Sciatic nerve (tissue), 2 donors: Measurements from ENCODE around the gene GNG4. TPM values are rescaled to one million over a fixed set of nuclear protein-coding genes. Genes with fewer than 3 reads are reported as not detected.
"Not testable (repeated sequence)": the region's sequence is repeated elsewhere in the genome, so short reads cannot be mapped to it uniquely, and the experiment has no call there.

Experiments used
- ATAC-seq: fragments of 200-7000 bp; cut with Tn5 transposase; one replicate; pipeline ENCODE4 v1.9.1; 2020; ENCODE audit warnings: mild to moderate bottlenecking, moderate library complexity
- DNase-seq: peaks from one replicate; pipeline ENCODE4 v3.0.0-alpha.2; 2020; ENCODE audit warnings: low spot score
- intact Hi-C: fragments of 100-400 bp; cut with DNase I; formaldehyde crosslinking; loops from one replicate; pipeline ENCODE4 v1.14.2; 2022
- total RNA-seq: library from RNA; stranded (reverse); fragmentation: NEBNext Ultra II Directional; extraction: Animal tissue kit (Norgen Biotek cat#: 25700); gene quantifications from one replicate; pipeline ENCODE4 v1.2.1, GENCODE V29; 2021
- donor health status: DM: no; HTN: no; CAD: no.
- donor health status: DM: no; HTN: no; CAD: no.

The GNG4 gene
- total RNA-seq, 1 donor from 2014 or later: 4.0 TPM

DNA sequence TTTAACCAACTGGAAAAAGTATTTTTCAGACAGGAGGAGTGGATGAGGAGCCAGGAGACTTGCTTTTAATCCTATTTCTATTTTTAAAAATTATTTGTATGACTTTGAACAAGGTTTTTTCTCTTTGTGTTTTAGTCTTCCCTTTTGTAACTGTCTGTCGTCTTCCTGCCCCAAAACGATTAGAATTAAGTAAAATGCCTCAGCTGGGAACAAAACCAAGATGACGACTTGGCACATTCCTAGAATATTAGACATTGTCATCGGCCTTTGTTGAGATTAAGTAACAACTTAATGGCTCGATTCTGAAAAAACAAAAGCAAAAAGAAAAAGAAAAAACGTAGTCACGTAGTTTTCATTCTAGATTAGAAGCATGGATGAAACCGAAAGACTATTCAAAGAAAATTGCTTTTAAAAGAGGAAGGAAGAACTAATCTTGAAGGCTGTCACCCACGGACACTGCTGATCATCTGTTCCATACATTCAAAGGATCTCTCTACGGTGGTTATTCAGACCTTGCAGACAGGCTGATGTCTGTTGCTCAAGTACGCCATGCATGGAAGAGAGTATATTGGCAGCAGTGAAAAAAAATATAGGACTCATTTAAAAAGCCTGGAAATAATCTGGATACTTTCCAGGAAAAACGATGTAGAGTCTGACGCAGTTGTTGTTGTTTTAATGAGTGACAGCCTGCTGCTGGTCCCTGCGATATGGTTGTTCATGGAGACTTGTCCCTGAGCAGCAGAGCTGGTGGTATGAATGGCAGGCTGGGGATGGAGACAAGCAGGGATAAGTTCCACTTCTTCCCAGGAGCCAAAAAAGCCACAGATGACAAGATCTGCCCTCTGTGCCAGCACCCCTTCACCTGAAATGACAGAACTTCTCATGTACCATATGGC is 16.8 kb downstream of the GNG4 start:
- no peak for ATAC-seq
- intact Hi-C loops: no loop called here
- DNase-seq: no peak

DNA sequence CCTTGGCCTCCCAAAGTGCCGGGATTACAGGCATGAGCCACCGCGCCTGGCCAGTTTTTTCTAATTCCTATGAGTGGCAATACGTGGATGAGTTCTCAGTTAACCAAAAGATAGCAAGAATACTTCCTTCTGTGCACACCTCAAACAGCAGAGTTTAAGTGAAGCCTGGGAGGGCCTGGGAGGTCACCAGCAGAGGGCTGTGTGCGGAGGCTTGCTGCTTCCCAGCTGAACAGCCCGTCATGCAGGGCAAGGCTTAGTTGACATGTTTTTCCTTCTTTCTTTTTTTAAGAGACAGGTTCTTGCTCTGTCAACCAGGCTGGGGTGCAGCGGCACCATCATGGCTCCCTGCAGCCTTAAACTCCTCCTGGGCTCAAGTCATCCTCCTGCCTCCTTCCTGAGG is 17.8 kb downstream of the GNG4 start:
- ATAC-seq (no peak), DNase-seq (no peak)
- intact Hi-C loops: no loop called here

DNA sequence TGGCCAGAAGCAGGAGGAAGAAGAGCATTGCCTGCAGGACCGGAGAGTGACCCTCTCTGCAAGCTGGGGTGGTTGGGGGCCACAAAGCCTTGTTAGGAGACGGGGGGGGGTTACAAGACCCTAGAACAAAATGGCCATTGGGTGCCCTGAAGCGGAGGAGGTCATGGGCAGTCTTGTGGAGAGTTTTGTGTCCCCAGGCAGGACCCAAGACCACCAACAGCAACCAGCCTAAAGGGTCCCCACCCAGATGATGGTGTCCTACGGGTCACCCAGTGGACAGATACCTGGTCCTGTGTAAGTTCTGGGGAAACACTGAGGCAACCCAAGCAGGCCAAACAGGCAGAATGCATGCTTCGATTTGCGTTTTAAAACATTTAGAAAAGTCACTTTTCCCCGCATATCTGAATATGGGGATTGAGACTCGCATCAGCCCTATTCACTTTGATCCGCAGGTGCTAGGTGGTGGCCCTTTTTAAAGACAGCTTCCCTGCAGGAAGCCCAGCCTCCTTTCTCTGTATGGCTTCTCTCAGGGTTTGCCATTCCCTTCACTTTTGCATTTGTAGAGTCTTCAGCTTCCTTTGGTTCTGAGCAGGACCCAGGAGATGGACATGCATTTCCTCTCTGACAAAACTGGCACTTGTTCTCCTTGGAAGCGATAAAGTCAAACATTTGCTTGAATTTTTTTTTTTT is 21.1 kb downstream of the GNG4 start:
- no peak for ATAC-seq

DNA sequence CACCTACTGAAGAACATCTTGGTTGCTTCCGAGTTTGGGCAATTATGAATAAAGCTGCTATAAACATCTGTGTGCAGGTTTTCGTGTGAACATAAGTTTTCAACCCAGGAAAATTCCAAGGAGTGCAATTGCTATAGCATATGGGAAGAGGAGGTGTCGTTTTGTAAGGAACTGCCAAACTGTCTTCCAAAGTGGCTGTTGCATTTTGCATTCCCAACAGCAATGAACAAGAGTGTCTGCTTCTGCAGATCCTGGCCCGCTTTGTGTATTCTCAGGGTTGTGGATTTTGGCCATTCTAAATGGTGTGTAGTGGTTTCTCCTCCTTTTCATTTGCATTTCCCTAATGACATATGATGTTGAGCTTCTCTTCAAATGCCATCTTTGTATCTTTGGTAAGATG is 23.8 kb downstream of the GNG4 start:
- intact Hi-C loops: no loop called here
- ATAC-seq (no peak), DNase-seq (no peak)

More for the DNA sequence above, 21.1 kb downstream of the GNG4 start:
- intact Hi-C loops: no loop called here
- DNase-seq: no peak

GRCh38 chr1:235625340-235625739 is 24.2 kb downstream of the GNG4 start:
- DNase-seq: no peak
- intact Hi-C loops: no loop called here
- no peak for ATAC-seq

- intact Hi-C loops: no loop called here
These were observed 24.8 kb downstream of the GNG4 start for GRCh38 chr1:235624721-235625333.

DNA sequence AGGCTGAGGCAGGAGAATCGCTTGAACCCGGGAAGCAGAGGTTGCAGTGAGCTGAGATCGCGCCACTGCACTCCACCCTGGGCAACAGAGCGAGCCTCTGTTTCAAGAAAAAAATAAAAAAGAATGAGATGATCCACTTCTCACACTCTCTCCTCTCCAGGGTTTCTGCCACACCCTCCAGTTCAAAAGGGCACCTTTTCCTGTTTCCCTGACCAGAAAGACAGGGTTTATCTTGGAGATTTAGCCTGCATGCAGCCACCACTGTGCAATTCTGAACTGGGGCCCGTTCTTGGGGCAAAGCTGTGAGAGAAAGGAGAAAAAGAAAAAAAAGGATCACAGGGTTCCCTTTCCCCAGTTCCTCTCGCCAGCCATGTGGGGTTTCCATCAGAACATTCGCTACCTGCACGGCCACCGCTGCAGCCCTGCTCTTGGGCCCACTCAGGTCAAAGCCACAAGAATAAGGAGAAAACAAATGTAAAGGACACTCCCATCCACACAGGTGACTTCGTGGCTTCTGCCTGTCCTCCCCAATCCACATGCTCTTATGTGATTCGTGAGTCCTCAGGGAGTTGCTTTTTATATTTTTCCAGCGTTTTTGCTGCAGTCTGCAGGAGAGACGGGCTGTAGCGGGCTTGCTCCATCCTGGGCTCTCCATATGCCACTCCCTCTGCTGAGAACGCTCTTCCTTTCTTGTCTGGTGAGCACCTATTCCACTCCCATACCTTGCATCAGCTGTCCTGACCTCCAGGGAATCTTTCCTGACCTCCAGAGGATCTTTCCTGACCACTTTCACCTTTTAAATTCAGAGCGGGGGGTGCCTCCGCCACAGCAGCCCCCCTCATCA is 26.4 kb downstream of the GNG4 start:
- DNase-seq (no peak), ATAC-seq (peak; percentile 38)
- intact Hi-C loops: no loop called here

More at GRCh38 chr1:235624721-235625333, 24.8 kb downstream of the GNG4 start:
- ATAC-seq (peak; percentile 91), DNase-seq (no peak)

DNA sequence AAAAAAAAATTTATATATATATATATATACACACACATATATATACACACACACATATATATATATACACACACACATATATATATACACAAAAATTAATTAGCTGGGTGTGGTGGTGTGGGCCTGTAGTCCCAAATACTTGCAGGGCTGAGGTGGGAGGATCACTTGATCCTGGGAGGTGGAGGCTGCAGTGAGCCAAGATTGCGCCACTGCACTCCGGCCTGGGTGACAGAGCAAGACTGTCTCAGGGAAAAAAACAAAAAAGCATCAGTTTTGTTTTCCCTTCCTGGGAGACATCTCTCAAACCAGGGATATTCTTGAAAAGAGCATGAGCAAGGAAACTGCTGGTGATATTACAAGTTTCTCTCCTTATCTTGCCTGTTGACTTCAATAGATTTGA is 30.4 kb downstream of the GNG4 start:
- DNase-seq, intact Hi-C loops, ATAC-seq: not testable (repeated sequence)

DNA sequence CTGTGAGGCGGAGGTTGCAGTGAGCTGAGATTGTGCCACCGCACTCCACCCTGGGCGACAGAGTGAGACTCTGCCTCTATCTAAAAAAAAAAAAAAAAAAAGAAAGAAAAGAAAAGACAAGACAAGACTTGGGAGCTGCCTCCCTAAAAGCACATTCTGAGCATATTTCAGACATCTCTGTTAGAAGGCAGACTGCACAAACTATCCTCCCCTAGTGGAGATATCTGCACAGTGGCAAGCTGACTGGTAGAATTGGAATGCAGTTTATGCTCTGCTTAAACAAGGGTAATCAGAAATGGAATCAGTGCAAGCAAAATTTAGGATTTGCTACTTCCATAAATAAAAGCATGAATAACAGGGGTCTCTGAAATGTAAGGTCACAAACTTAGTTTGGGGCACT is 31.8 kb downstream of the GNG4 start:
- ATAC-seq (no peak), DNase-seq (no peak)
- intact Hi-C loops: no loop called here

DNA sequence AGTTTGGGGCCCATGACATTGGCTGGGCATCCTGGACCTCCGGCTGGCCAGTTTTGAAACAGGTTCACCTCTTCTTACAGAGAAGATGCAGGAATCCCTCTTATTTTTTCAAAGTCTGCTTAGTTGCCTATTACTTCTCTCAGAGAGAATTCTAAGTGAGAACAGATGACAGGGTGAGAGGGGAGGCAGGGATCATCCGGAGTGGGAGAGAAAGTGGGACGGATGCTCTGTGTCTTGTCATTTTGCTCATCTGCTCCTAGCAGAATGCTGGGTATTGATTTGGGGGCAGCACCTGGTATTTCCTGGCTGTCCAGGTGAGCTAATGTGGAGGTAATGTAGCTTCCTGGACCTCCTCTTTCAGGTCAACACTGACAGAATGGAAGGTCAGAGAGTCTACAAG is 32.4 kb downstream of the GNG4 start:
- DNase-seq (no peak), ATAC-seq (no peak)
- intact Hi-C loops: no loop called here

DNA sequence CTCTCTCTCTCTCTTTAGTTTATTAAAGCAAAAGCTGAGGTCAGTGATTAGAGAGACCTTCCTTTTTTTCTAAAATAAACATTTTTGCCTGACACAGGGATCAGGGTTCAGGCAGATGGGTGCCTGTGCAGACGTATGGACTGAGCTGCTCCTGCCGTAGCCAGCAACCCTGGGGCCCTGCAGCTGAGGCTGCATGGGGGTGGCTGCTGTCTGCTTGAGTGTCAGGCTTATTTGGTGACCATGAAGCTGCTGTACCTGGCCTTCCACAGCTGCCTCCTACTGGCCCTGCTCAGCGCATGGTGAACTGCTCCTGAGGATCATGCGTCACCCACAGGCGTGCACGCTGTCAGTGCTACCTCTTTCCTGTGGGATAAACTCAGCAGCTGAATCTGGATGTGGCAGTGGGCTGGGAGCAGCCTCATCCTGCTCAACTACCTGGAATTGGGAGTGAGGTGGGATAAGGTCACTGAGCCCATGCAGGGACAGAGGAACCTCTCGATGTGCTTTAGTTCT is 35.1 kb downstream of the GNG4 start:
- no peak for ATAC-seq
- intact Hi-C loops: no loop called here
- no peak for DNase-seq

- DNase-seq: no peak
- no peak for ATAC-seq
- intact Hi-C loops: no loop called here
These were observed 36.0 kb downstream of the GNG4 start for GRCh38 chr1:235613602-235614001.

DNA sequence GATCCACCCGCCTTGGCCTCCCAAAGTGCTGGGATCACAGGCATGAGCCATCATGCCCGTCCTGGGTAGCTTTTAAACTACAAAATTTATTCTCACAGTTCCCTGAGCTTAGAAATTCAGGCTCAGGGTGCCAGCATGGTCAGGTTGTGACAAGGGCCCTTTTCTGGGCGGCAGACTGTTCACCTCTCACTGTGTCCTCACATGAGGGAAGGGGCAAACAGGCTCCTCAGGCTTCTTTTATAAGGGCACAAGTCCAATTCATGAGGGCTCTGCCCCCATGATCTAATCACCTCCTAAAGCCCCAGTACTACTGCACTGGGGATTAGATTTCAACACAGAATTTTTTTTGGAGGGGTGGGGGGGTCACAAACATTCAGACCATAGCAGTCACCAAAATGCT is 36.8 kb downstream of the GNG4 start:
- no peak for DNase-seq
- intact Hi-C loops: no loop called here
- no peak for ATAC-seq

DNA sequence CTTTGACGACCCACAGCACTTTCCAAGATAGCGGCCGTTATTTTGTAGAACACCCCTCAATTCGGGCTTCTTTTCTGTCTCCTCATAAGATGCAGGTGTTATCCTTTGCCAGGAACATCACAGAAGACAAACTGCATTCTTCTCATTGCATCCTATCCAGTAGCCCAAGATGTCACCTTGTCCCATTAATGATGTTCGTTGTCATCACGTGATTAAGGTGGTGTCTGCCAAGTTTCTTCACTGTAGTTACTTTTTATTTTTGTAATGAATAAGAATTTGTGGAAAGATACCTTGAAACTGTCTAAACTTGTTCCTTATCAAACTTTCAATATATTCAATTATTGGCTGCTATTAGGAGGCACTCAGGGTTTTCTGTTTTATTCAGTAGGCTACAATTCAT is 39.4 kb downstream of the GNG4 start:
- intact Hi-C loops: no loop called here
- no peak for ATAC-seq

GRCh38 chr1:235608278-235608677 is 41.3 kb downstream of the GNG4 start:
- intact Hi-C loops: no loop called here
- no peak for ATAC-seq
- no peak for DNase-seq

More for the DNA sequence above, 39.4 kb downstream of the GNG4 start:
- DNase-seq: no peak

DNA sequence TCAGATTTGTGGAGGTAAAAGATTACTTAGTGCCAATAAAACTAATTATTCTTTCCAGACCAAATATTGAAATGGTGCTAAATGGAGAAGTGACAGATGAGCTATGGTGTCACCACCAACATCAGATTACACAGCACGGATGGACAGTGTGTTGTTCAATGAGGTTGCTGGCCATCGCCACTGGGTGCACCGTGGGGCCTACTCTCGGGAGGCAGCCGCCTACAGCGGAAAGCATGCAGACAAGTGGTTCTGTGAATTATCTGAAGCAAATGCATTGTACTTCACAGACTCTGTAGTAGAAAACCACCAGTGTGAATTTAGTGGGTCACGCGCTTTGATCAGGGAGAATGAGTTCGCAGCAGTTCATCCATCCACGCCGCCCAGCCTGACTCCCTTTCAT is 42.3 kb downstream of the GNG4 start:
- ATAC-seq (no peak), DNase-seq (no peak)
- intact Hi-C loops: no loop called here

- ATAC-seq (no peak), DNase-seq (no peak)
- intact Hi-C loops: no loop called here
These were observed 48.5 kb downstream of the GNG4 start for GRCh38 chr1:235601104-235601503.

DNA sequence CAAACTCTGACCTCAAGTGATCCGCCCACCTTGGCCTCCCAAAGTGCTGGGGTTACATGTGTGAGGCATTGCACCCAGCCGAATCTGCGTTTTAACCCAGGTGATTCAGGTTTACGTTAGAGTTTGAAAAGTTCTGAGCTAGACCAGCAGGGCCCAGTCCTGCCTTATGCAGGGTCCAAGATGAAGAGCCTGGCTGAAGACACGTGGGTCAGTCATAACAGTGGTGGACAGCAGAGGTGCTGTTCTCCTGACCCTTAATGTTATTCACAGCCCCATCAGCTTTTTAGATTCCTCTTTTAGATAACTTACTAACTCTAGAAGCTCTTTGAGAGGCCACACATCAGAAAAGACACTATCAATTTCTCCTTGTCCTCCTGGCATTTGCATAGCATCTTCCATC is 50.0 kb downstream of the GNG4 start:
- intact Hi-C loops: no loop called here
- DNase-seq (no peak), ATAC-seq (no peak)
